ENCODE measurements around the gene TIMM23. TPM values are rescaled to one million over a fixed set of nuclear protein-coding genes. Genes with fewer than 3 reads are reported as not detected.

TIMM23 gene
- total RNA-seq, 1 experiment from 2014 or later: 103 TPM

DNA sequence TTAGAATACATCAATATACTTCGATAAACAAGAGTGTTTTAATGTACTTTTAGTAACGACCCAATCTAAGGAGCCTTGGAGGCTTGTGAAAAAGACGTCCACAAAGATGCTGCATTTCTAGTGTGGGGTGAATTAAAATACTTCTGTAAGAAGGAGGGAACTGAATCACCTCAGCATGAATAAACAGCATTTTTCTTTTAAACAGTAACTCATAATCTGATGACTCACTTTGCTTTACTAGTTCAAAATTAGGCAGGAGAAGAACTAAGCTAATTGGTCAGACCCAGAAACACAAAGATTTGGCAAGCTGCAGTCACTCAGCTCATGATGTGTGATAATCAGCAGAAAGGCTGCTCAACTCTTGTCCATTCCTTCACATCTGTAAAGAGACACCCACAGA lies 33.9 kb downstream of the TIMM23 start:
- BruUV-seq (replicated peaks): no TSS peak
- intact Hi-C loops (cut with micrococcal nuclease; ENCODE audit: unreplicated experiment) (no loop called here), in situ Hi-C loops (cut with HindIII; ENCODE audit: low pct_unique_long_range_greater_than_20kb, low sequenced_read_pairs) (no loop called here)
- DNase-seq (ENCODE audit: low read depth, low spot score): no peak
- no peaks in the 10 kb centered on the region for H3K9me3 ChIP-seq (ENCODE audit: control insufficient read depth, insufficient read depth, low read depth, low read length)
- ATAC-seq: no peak
- H3K4me3 ChIP-seq (ENCODE audit: low read depth in 2 of 2, low read length in 2 of 2): no peak overlapping the region
- H3K36me3 ChIP-seq (ENCODE audit: control insufficient read depth, insufficient read depth, low read length): peaks cover 39% of the 10 kb centered on the region
- no peaks in the 10 kb centered on the region for H3K27me3 ChIP-seq (ENCODE audit: control insufficient read depth, insufficient read depth, low read length)
- no peak overlapping the region for H3K27ac ChIP-seq (ENCODE audit: low read length)
- TF ChIP-seq, protein P1, sequence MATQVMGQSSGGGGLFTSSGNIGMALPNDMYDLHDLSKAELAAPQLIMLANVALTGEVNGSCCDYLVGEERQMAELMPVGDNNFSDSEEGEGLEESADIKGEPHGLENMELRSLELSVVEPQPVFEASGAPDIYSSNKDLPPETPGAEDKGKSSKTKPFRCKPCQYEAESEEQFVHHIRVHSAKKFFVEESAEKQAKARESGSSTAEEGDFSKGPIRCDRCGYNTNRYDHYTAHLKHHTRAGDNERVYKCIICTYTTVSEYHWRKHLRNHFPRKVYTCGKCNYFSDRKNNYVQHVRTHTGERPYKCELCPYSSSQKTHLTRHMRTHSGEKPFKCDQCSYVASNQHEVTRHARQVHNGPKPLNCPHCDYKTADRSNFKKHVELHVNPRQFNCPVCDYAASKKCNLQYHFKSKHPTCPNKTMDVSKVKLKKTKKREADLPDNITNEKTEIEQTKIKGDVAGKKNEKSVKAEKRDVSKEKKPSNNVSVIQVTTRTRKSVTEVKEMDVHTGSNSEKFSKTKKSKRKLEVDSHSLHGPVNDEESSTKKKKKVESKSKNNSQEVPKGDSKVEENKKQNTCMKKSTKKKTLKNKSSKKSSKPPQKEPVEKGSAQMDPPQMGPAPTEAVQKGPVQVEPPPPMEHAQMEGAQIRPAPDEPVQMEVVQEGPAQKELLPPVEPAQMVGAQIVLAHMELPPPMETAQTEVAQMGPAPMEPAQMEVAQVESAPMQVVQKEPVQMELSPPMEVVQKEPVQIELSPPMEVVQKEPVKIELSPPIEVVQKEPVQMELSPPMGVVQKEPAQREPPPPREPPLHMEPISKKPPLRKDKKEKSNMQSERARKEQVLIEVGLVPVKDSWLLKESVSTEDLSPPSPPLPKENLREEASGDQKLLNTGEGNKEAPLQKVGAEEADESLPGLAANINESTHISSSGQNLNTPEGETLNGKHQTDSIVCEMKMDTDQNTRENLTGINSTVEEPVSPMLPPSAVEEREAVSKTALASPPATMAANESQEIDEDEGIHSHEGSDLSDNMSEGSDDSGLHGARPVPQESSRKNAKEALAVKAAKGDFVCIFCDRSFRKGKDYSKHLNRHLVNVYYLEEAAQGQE (IDR thresholded peaks at IDR 0.05; ENCODE audit: insufficient read depth in 1 of 2, low read depth in 2 of 2, low read length in 1 of 2): no peak
- no peak for TF ChIP-seq SIN3A (IDR thresholded peaks at IDR 0.05; ENCODE audit: borderline replicate concordance, insufficient read depth, low read depth, low read length)
- TF ChIP-seq POLR2AphosphoS5 (IDR thresholded peaks at IDR 0.05; ENCODE audit: low read depth, low read length): 0 out of 2 replicates have a peak, but pooled peaks have one; percentile 27
- CTCF ChIA-PET: no interaction called here
- POLR2A ChIA-PET: no interaction called here
- H3K4me1 ChIP-seq (ENCODE audit: control insufficient read depth, insufficient read depth, low read length): no peaks in the 10 kb centered on the region

DNA sequence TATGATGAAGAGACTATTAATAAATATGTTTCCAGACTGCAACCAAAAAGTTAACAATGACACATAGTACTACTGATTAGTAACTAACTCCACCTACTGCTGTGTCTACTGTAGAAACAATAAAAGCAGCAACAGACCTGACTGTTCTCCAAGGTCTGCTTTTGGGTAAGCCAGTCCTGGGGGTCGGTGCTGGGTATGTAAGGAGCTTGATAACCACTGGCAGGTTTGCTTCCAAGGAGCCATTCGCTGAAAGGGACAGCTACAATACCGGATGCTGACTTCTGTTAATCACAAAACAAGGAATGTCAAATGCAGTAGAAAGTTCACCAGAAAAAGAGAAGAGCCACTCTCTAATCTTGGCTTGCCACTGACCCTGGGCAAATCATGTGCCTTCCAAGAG lies 40.5 kb downstream of the TIMM23 start:
- H3K36me3 ChIP-seq (ENCODE audit: control insufficient read depth, insufficient read depth, low read length): peaks cover 48% of the 10 kb centered on the region
- POLR2A ChIA-PET: no interaction called here
- TF ChIP-seq, protein P1 (IDR thresholded peaks at IDR 0.05; ENCODE audit: insufficient read depth in 1 of 2, low read depth in 2 of 2, low read length in 1 of 2): no peak
- TF ChIP-seq TCF7L2 (IDR thresholded peaks at IDR 0.05; ENCODE audit: low read depth, low read length) (no peak), SIN3A (IDR thresholded peaks at IDR 0.05; ENCODE audit: borderline replicate concordance, insufficient read depth, low read depth, low read length) (no peak), POLR2AphosphoS5 (IDR thresholded peaks at IDR 0.05; ENCODE audit: low read depth, low read length) (no peak)
- TF ChIP-seq, protein P2, sequence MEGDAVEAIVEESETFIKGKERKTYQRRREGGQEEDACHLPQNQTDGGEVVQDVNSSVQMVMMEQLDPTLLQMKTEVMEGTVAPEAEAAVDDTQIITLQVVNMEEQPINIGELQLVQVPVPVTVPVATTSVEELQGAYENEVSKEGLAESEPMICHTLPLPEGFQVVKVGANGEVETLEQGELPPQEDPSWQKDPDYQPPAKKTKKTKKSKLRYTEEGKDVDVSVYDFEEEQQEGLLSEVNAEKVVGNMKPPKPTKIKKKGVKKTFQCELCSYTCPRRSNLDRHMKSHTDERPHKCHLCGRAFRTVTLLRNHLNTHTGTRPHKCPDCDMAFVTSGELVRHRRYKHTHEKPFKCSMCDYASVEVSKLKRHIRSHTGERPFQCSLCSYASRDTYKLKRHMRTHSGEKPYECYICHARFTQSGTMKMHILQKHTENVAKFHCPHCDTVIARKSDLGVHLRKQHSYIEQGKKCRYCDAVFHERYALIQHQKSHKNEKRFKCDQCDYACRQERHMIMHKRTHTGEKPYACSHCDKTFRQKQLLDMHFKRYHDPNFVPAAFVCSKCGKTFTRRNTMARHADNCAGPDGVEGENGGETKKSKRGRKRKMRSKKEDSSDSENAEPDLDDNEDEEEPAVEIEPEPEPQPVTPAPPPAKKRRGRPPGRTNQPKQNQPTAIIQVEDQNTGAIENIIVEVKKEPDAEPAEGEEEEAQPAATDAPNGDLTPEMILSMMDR (IDR thresholded peaks at IDR 0.05): no peak

More for the DNA sequence above, 40.5 kb downstream of the TIMM23 start:
- no peak for ATAC-seq
- in situ Hi-C loops (cut with HindIII; ENCODE audit: low pct_unique_long_range_greater_than_20kb, low sequenced_read_pairs): no loop called here
- CTCF ChIA-PET: no interaction called here
- BruUV-seq (replicated peaks): no TSS peak
- Histone ChIP-seq H3K27ac (ENCODE audit: low read length) (no peak overlapping the region), H3K4me1 (ENCODE audit: control insufficient read depth, insufficient read depth, low read length) (no peaks in the 10 kb centered on the region), H3K27me3 (ENCODE audit: control insufficient read depth, insufficient read depth, low read length) (no peaks in the 10 kb centered on the region), H3K9me3 (ENCODE audit: control insufficient read depth, insufficient read depth, low read depth, low read length) (no peaks in the 10 kb centered on the region), H3K4me3 (ENCODE audit: low read depth in 2 of 2, low read length in 2 of 2) (no peak overlapping the region)
- DNase-seq (ENCODE audit: low read depth, low spot score): no peak
- intact Hi-C loops (cut with micrococcal nuclease; ENCODE audit: unreplicated experiment): no loop called here
